NT2/D1 (cell line): ENCODE data around the gene EMC9.
A peak's percentile ranks its signal among the peaks of the same experiment; 100 is the strongest.

Source experiments
- DNase-seq: peaks from one replicate; pipeline ENCODE4 v3.0.0-alpha.2; 2011; ENCODE audit warnings: low read depth, low spot score
- H3K27me3 ChIP-seq: 2 replicates; pipeline ENCODE4 v1.6.0; 2011; ENCODE audit warnings: mild to moderate bottlenecking; ENCODE audit not compliant: insufficient read length, insufficient read depth
- H3K36me3 ChIP-seq: 2 replicates; pipeline ENCODE4 v1.6.1; 2011; ENCODE audit warnings: mild to moderate bottlenecking, low read length, mixed read lengths; ENCODE audit not compliant: insufficient read depth, insufficient read length
- H3K4me1 ChIP-seq: 2 replicates; pipeline ENCODE4 v1.5.1; 2011; ENCODE audit not compliant: insufficient read depth, insufficient read length
- H3K4me3 ChIP-seq: 2 replicates; pipeline ENCODE4 v1.5.1; 2011; ENCODE audit warnings: low read depth; ENCODE audit not compliant: insufficient read length
- H3K9ac ChIP-seq: 2 replicates; pipeline ENCODE4 v1.6.0; 2011; ENCODE audit warnings: low read depth; ENCODE audit not compliant: insufficient read length
- H3K9me3 ChIP-seq: 2 replicates; pipeline ENCODE4 v1.5.1; 2011; ENCODE audit warnings: mild to moderate bottlenecking, low read length; ENCODE audit not compliant: insufficient read depth
- SUZ12 ChIP-seq: IDR thresholded peaks from 2 replicates; pipeline ENCODE4 v1.6.1; 2011; ENCODE audit not compliant: insufficient read length, insufficient read depth; ENCODE audit errors: extremely low read depth
- YY1 ChIP-seq: IDR thresholded peaks from 2 replicates; pipeline ENCODE4 v1.6.1; 2011; ENCODE audit not compliant: insufficient read length, insufficient read depth
- ZNF274 ChIP-seq: IDR thresholded peaks from 2 replicates; pipeline ENCODE4 v1.6.1; 2011; ENCODE audit warnings: mild to moderate bottlenecking, low read depth, low read length

The EMC9 gene

GRCh38 chr14:24098927-24099813, 42.2 kb downstream of the EMC9 start:
- H3K36me3 ChIP-seq: peaks cover 61% of the 10 kb centered on the region
- no peaks in the 10 kb centered on the region; the same call in 1 of the 2 replicates for H3K9me3 ChIP-seq
- peaks cover 2% of the 10 kb centered on the region for H3K4me1 ChIP-seq
- no peak for DNase-seq
- no peak overlapping the region for H3K9ac ChIP-seq
- no peak overlapping the region for H3K4me3 ChIP-seq
- H3K27me3 ChIP-seq: no peaks in the 10 kb centered on the region
- TF ChIP-seq YY1 (no peak), ZNF274 (no peak), SUZ12 (no peak)

- Histone ChIP-seq H3K9me3 (no peaks in the 10 kb centered on the region), H3K36me3 (peaks cover 53% of the 10 kb centered on the region), H3K9ac (no peak overlapping the region), H3K27me3 (no peaks in the 10 kb centered on the region), H3K4me1 (peaks cover 5% of the 10 kb centered on the region), H3K4me3 (no peak overlapping the region)
- TF ChIP-seq SUZ12 (no peak), YY1 (no peak), ZNF274 (no peak)
- DNase-seq: no peak
These were observed 43.0 kb downstream of the EMC9 start for GRCh38 chr14:24098229-24098926.

DNA sequence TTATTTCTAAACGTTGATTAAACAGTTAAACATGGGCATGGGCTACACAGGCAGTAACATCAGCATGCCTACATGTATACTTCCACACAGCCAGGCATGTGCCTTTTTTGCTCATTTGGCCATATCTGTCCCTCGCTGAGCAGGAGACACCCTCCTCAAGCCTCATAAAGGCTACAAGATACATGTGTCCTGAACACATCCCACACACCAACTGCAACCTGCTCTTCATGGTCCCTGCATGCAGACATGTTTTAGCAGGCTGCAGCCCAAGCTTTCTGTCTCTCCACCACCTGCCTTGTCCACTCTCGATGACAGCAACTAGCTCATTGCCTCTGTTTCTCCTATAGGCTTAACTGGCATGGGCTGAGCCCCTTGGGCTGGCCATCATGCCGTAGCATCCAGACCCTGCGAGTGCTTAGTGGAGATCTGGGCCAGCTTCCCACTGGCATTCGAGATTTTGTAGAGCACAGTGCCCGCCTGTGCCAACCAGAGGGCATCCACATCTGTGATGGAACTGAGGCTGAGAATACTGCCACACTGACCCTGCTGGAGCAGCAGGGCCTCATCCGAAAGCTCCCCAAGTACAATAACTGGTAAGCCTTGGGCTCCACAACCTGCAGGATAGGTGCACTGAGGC, 44.7 kb downstream of the EMC9 start:
- Histone ChIP-seq H3K4me3 (no peak overlapping the region), H3K9me3 (no peaks in the 10 kb centered on the region), H3K9ac (no peak overlapping the region), H3K36me3 (peaks cover 42% of the 10 kb centered on the region), H3K4me1 (peaks cover 5% of the 10 kb centered on the region), H3K27me3 (peaks cover 11% of the 10 kb centered on the region)
- TF ChIP-seq SUZ12 (no peak), YY1 (no peak), ZNF274 (no peak)
- DNase-seq: no peak

DNA sequence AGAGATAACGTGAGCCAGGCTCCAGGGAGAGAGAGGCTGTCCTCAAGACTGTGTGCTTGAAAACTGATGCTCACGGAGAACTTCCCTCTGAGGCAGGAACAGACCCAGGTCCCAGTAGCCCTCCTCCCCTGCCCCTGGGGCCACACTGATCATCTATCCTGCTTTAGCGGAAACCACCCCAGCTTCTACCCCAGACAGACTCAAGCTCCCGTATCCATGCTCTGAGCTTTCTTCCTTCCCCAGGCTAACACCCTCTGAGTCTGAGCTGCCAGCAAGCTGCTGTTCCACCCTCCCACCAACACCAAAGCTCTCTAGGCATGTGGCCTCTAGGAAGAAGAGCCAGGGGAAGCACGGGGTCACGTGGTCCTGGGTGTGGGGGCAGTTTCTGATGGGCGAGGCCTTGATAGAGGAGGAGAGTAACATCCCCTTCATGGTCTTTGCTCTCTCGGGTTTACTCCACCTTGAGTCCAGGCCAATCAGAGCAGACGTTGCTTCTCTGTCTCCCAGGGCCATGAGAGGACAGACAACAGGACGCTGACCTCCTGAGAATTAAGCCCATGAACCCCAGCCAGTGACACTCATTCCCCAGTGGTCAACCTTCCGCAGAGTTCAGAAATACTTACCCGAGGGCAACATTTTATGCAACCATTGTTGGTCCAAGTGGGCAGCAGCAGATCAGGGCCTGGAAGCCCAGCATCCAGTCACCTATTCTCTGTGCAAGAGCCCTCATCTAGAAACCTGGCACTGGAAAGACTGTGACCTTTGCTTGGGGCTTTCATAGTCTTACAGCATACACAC, 45.9 kb downstream of the EMC9 start:
- Histone ChIP-seq H3K9me3 (no peaks in the 10 kb centered on the region), H3K4me3 (peak overlapping the region; percentile 80), H3K36me3 (peaks cover 32% of the 10 kb centered on the region)

DNA sequence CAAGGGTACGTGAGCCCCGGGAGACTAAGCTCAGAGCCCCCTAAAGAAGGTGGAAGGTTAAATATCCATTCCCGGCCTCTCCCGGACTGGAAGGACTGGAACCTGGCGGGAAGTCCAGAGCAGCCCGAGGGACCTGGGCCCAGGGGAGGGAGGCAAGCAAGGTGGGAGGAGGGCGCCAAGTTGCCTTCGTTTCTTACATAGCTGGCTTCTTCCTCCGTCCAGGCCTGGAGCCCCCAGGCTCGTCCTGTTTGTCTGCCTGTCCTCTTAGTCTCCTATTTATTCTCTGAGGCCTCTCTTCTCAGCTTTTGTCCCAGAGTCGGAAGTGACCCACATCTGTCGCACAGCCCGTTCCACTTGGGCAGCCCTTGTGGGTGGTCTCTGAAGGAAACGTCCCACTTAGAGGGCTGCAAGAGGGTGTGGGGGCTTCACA, 46.5 kb downstream of the EMC9 start:
- Histone ChIP-seq H3K9me3 (no peaks in the 10 kb centered on the region), H3K4me3 (peak overlapping the region; percentile 80), H3K27me3 (peaks cover 11% of the 10 kb centered on the region), H3K36me3 (peaks cover 28% of the 10 kb centered on the region), H3K9ac (peak overlapping the region; percentile 93), H3K4me1 (peaks cover 5% of the 10 kb centered on the region)
- no peak for DNase-seq
- TF ChIP-seq ZNF274: no peak
- no peak for TF ChIP-seq SUZ12
- TF ChIP-seq YY1: no peak

More for the DNA sequence above, 45.9 kb downstream of the EMC9 start:
- DNase-seq: no peak
- TF ChIP-seq YY1: no peak
- TF ChIP-seq SUZ12: no peak
- TF ChIP-seq ZNF274: no peak
- H3K4me1 ChIP-seq: peaks cover 5% of the 10 kb centered on the region
- peak overlapping the region; percentile 93 for H3K9ac ChIP-seq
- peaks cover 11% of the 10 kb centered on the region for H3K27me3 ChIP-seq

GRCh38 chr14:24093901-24094840, 47.2 kb downstream of the EMC9 start, which contains the start of gene PCK2:
Gene PCK2 (plus strand): TSS chr14:24094311. CDS start chr14:24094406, 95 bp downstream.
- H3K9me3 ChIP-seq: no peaks in the 10 kb centered on the region
- peak; percentile 69 for DNase-seq
- H3K36me3 ChIP-seq: peaks cover 21% of the 10 kb centered on the region
- peak within 1 kb of the TSS; percentile 80 for H3K4me3 ChIP-seq
- H3K4me1 ChIP-seq: peaks cover 5% of the 10 kb centered on the region
- peaks cover 11% of the 10 kb centered on the region for H3K27me3 ChIP-seq
- TF ChIP-seq YY1: no peak
- no peak for TF ChIP-seq ZNF274
- no peak for TF ChIP-seq SUZ12
- H3K9ac ChIP-seq: peak within 1 kb of the TSS; percentile 93
